GM21526 (cell line): ENCODE data around the gene ATG9B.

Experiments used
- ATAC-seq: cut with Tn5 transposase; IDR thresholded peaks from one replicate; pipeline ENCODE4 v1.9.1; 2021; ENCODE audit warnings: moderate library complexity; ENCODE audit not compliant: unreplicated experiment, low FRiP score

The ATG9B gene

GRCh38 chr7:151003572-151003971 is 20.7 kb downstream of the ATG9B start:
- no peak for ATAC-seq

- no peak for ATAC-seq
These were observed 22.7 kb downstream of the ATG9B start for GRCh38 chr7:151001546-151001945.

- no peak for ATAC-seq
These were observed 23.3 kb downstream of the ATG9B start for GRCh38 chr7:151000897-151001495.

GRCh38 chr7:150999497-151000230 is 24.6 kb downstream of the ATG9B start:
- ATAC-seq = no peak

- no peak for ATAC-seq
These were observed 25.3 kb downstream of the ATG9B start for GRCh38 chr7:150999001-150999400.

GRCh38 chr7:150998341-150998740 is 26.0 kb downstream of the ATG9B start:
- no peak for ATAC-seq

GRCh38 chr7:150997817-150998216 is 26.5 kb downstream of the ATG9B start:
- no peak for ATAC-seq

GRCh38 chr7:150997075-150997511 is 27.2 kb downstream of the ATG9B start:
- no peak for ATAC-seq

- ATAC-seq = no peak
These were observed 27.8 kb downstream of the ATG9B start for GRCh38 chr7:150996376-150997074.

GRCh38 chr7:150994838-150995510 is 29.3 kb downstream of the ATG9B start:
- no peak for ATAC-seq

GRCh38 chr7:150994141-150994837 is 30.0 kb downstream of the ATG9B start:
- ATAC-seq = no peak

GRCh38 chr7:150993511-150993910 is 30.8 kb downstream of the ATG9B start:
- no peak for ATAC-seq

- ATAC-seq = peak; percentile 69
These were observed 31.4 kb downstream of the ATG9B start for GRCh38 chr7:150992833-150993302.

- ATAC-seq = no peak
These were observed 32.1 kb downstream of the ATG9B start for GRCh38 chr7:150992051-150992640.

- no peak for ATAC-seq
These were observed 33.7 kb downstream of the ATG9B start, which contains the start of gene NOS3 for GRCh38 chr7:150990416-150991186. TSS of gene NOS3 (plus strand) at chr7:150991017. CDS start at chr7:150993804, 2,787 bp downstream.

- ATAC-seq = no peak
These were observed 34.8 kb downstream of the ATG9B start for GRCh38 chr7:150989456-150989855.

GRCh38 chr7:150988230-150989226 is 35.8 kb downstream of the ATG9B start:
- no peak for ATAC-seq

- no peak for ATAC-seq
These were observed 37.7 kb downstream of the ATG9B start for GRCh38 chr7:150986556-150986955.
